Neural progenitor cell (in vitro differentiated cells): ENCODE results near the gene CHTF8. TPM values are rescaled to one million over a fixed set of nuclear protein-coding genes. Genes with fewer than 3 reads are reported as not detected.

Experiments
- DNase-seq: peaks from one replicate; pipeline ENCODE4 v3.0.0-alpha.2; 2016; ENCODE audit warnings: low spot score
- H2AFZ ChIP-seq: fragments of 200-600 bp; sonication (generic); replicated peaks from 2 replicates; pipeline ENCODE4 v1.6.1; 2016; ENCODE audit warnings: antibody characterized with exemption
- H3F3A ChIP-seq: fragments of 200-600 bp; sonication (generic); 2 replicates; pipeline ENCODE4 v1.6.1; 2016; ENCODE audit warnings: antibody characterized with exemption, low read depth
- H3K27ac ChIP-seq: fragments of 200-600 bp; sonication (generic); 2 replicates; pipeline ENCODE4 v1.5.1; 2016; ENCODE audit warnings: mild to moderate bottlenecking
- H3K27me3 ChIP-seq: fragments of 200-600 bp; sonication (generic); 2 replicates; pipeline ENCODE4 v1.6.1; 2016; ENCODE audit warnings: mild to moderate bottlenecking, moderate library complexity
- H3K36me3 ChIP-seq: fragments of 200-600 bp; sonication (generic); 2 replicates; pipeline ENCODE4 v1.5.1; 2016
- H3K4me1 ChIP-seq: fragments of 200-600 bp; sonication (generic); 2 replicates; pipeline ENCODE4 v1.6.1; 2016; ENCODE audit warnings: mixed run types
- H3K4me2 ChIP-seq: fragments of 200-600 bp; sonication (generic); 2 replicates; pipeline ENCODE4 v1.6.1; 2016
- H3K4me3 ChIP-seq: fragments of 200-600 bp; sonication (generic); 2 replicates; pipeline ENCODE4 v1.5.1; 2016
- H3K79me2 ChIP-seq: fragments of 200-600 bp; sonication (generic); 2 replicates; pipeline ENCODE4 v1.6.1; 2016; ENCODE audit warnings: low read depth
- H3K9ac ChIP-seq: fragments of 200-600 bp; sonication (generic); 2 replicates; pipeline ENCODE4 v1.6.1; 2016
- H3K9me3 ChIP-seq: fragments of 200-600 bp; sonication (generic); 2 replicates; pipeline ENCODE4 v1.5.1; 2016; ENCODE audit warnings: low read depth
- H4K20me1 ChIP-seq: fragments of 200-600 bp; sonication (generic); 2 replicates; pipeline ENCODE4 v1.6.1; 2016; ENCODE audit warnings: low read depth
- H3K27ac Mint-ChIP-seq: 3 replicates; pipeline ENCODE4 v1.8.0; 2021; ENCODE audit warnings: mixed read lengths
- H3K27me3 Mint-ChIP-seq: 2 replicates; pipeline ENCODE4 v1.8.0; 2022; ENCODE audit warnings: low read depth, mild to moderate bottlenecking, inconsistent platforms, moderate library complexity, mixed read lengths; ENCODE audit not compliant: insufficient read depth
- H3K36me3 Mint-ChIP-seq: 3 replicates; pipeline ENCODE4 v1.8.0; 2021; ENCODE audit warnings: mixed read lengths
- H3K4me1 Mint-ChIP-seq: 3 replicates; pipeline ENCODE4 v1.8.0; 2021; ENCODE audit warnings: mixed read lengths
- H3K4me3 Mint-ChIP-seq: 3 replicates; pipeline ENCODE4 v1.8.0; 2021; ENCODE audit warnings: mild to moderate bottlenecking, moderate library complexity, mixed read lengths
- H3K9me3 Mint-ChIP-seq: 3 replicates; pipeline ENCODE4 v1.8.0; 2020; ENCODE audit warnings: mixed read lengths
- CTCF ChIP-seq: fragments of 200-600 bp; sonication (generic); IDR thresholded peaks from 2 replicates; pipeline ENCODE4 v1.5.1; 2017; ENCODE audit warnings: antibody characterized with exemption, mild to moderate bottlenecking
- EZH2 ChIP-seq: fragments of 200-600 bp; sonication (generic); IDR thresholded peaks from 2 replicates; pipeline ENCODE4 v1.6.1; 2017; ENCODE audit warnings: antibody characterized with exemption, mild to moderate bottlenecking, moderate library complexity
- EZH2phosphoT487 ChIP-seq: fragments of 200-600 bp; sonication (generic); IDR thresholded peaks from 2 replicates; pipeline ENCODE4 v1.6.1; 2017; ENCODE audit warnings: antibody characterized with exemption
- total RNA-seq: library from RNA; depleted of rRNA; stranded (reverse); fragments of >200 nt; gene quantifications from 2 replicates; pipeline ENCODE4 v1.2.3, GENCODE V29; 2015; ENCODE audit warnings: low replicate concordance

The CHTF8 gene
- total RNA-seq, 1 donor from 2014 or later, result 99.8 TPM

- H3K9me3 ChIP-seq, result no peaks in the 10 kb centered on the region
- Mint-ChIP-seq H3K9me3 (no peaks in the 10 kb centered on the region), H3K27me3 (peaks cover 5% of the 10 kb centered on the region), H3K4me3 (no peak overlapping the region), H3K4me1 (peaks cover 20% of the 10 kb centered on the region), H3K36me3 (peaks cover 4% of the 10 kb centered on the region), H3K27ac (no peak overlapping the region)
- no peaks in the 10 kb centered on the region for H4K20me1 ChIP-seq
- TF ChIP-seq EZH2, result no peak
- no peak overlapping the region for H3K27ac ChIP-seq
- H2AFZ ChIP-seq, result no peak overlapping the region
- H3K9ac ChIP-seq, result no peak overlapping the region
- H3K4me1 ChIP-seq, result peaks cover 24% of the 10 kb centered on the region
- no peak overlapping the region for H3K4me2 ChIP-seq
- H3F3A ChIP-seq, result peaks cover 38% of the 10 kb centered on the region
- H3K4me3 ChIP-seq, result no peak overlapping the region
- no peaks in the 10 kb centered on the region for H3K79me2 ChIP-seq
- DNase-seq, result no peak
- no peaks in the 10 kb centered on the region for H3K36me3 ChIP-seq
- no peaks in the 10 kb centered on the region for H3K27me3 ChIP-seq
Observed at GRCh38 chr16:69079697-69080096, 52.7 kb downstream of the CHTF8 start.

GRCh38 chr16:69078073-69078472 is 54.3 kb downstream of the CHTF8 start:
- TF ChIP-seq CTCF (no peak), EZH2 (no peak)
- Histone ChIP-seq H3K4me1 (peaks cover 14% of the 10 kb centered on the region), H3F3A (peaks cover 25% of the 10 kb centered on the region), H3K9me3 (no peaks in the 10 kb centered on the region), H3K27me3 (peaks cover 9% of the 10 kb centered on the region), H3K4me2 (no peak overlapping the region), H3K36me3 (no peaks in the 10 kb centered on the region), H3K9ac (no peak overlapping the region), H3K27ac (no peak overlapping the region), H3K4me3 (no peak overlapping the region), H3K79me2 (no peaks in the 10 kb centered on the region), H2AFZ (no peak overlapping the region), H4K20me1 (no peaks in the 10 kb centered on the region)
- H3K27ac Mint-ChIP-seq, result peak overlapping the region; percentile 14
- no peak overlapping the region for H3K4me3 Mint-ChIP-seq
- peak; percentile 42 for DNase-seq
- no peaks in the 10 kb centered on the region for H3K9me3 Mint-ChIP-seq
- peaks cover 5% of the 10 kb centered on the region for H3K27me3 Mint-ChIP-seq
- H3K36me3 Mint-ChIP-seq, result no peaks in the 10 kb centered on the region
- H3K4me1 Mint-ChIP-seq, result peaks cover 21% of the 10 kb centered on the region

GRCh38 chr16:69077251-69077650 is 55.1 kb downstream of the CHTF8 start:
- H3K4me3 Mint-ChIP-seq, result no peak overlapping the region
- H3K27me3 ChIP-seq, result peaks cover 17% of the 10 kb centered on the region
- H3K36me3 ChIP-seq, result no peaks in the 10 kb centered on the region
- peaks cover 22% of the 10 kb centered on the region for H3K4me1 ChIP-seq
- H3K4me1 Mint-ChIP-seq, result peaks cover 29% of the 10 kb centered on the region
- H3K27me3 Mint-ChIP-seq, result peaks cover 6% of the 10 kb centered on the region
- H3K36me3 Mint-ChIP-seq, result no peaks in the 10 kb centered on the region
- no peaks in the 10 kb centered on the region for H3K9me3 ChIP-seq
- no peak overlapping the region for H3K27ac ChIP-seq
- H4K20me1 ChIP-seq, result peaks cover 3% of the 10 kb centered on the region
- H3K4me3 ChIP-seq, result no peak overlapping the region
- no peak overlapping the region for H3K9ac ChIP-seq
- H3K79me2 ChIP-seq, result no peaks in the 10 kb centered on the region
- H3K9me3 Mint-ChIP-seq, result no peaks in the 10 kb centered on the region
- no peak for DNase-seq
- TF ChIP-seq EZH2 (no peak), EZH2phosphoT487 (no peak), CTCF (no peak)
- peaks cover 30% of the 10 kb centered on the region for H3F3A ChIP-seq
- no peak overlapping the region for H2AFZ ChIP-seq
- H3K4me2 ChIP-seq, result no peak overlapping the region
- no peak overlapping the region for H3K27ac Mint-ChIP-seq

GRCh38 chr16:69073181-69073702 is 59.1 kb downstream of the CHTF8 start:
- Mint-ChIP-seq H3K27me3 (peaks cover 8% of the 10 kb centered on the region), H3K4me1 (peaks cover 38% of the 10 kb centered on the region), H3K4me3 (no peak overlapping the region), H3K27ac (no peak overlapping the region), H3K9me3 (no peaks in the 10 kb centered on the region), H3K36me3 (no peaks in the 10 kb centered on the region)
- no peak for DNase-seq
- no peaks in the 10 kb centered on the region for H3K36me3 ChIP-seq
- H3K79me2 ChIP-seq, result no peaks in the 10 kb centered on the region
- peaks cover 49% of the 10 kb centered on the region for H3F3A ChIP-seq
- no peak overlapping the region for H3K9ac ChIP-seq
- peaks cover 32% of the 10 kb centered on the region for H3K27me3 ChIP-seq
- H3K9me3 ChIP-seq, result no peaks in the 10 kb centered on the region
- H2AFZ ChIP-seq, result no peak overlapping the region
- TF ChIP-seq EZH2 (no peak), CTCF (no peak), EZH2phosphoT487 (no peak)
- H3K27ac ChIP-seq, result no peak overlapping the region
- peak overlapping the region; percentile 25 for H3K4me2 ChIP-seq
- H4K20me1 ChIP-seq, result peaks cover 9% of the 10 kb centered on the region
- H3K4me3 ChIP-seq, result no peak overlapping the region
- H3K4me1 ChIP-seq, result peaks cover 28% of the 10 kb centered on the region
